ENCODE data around the gene MAGEB17.

DNA sequence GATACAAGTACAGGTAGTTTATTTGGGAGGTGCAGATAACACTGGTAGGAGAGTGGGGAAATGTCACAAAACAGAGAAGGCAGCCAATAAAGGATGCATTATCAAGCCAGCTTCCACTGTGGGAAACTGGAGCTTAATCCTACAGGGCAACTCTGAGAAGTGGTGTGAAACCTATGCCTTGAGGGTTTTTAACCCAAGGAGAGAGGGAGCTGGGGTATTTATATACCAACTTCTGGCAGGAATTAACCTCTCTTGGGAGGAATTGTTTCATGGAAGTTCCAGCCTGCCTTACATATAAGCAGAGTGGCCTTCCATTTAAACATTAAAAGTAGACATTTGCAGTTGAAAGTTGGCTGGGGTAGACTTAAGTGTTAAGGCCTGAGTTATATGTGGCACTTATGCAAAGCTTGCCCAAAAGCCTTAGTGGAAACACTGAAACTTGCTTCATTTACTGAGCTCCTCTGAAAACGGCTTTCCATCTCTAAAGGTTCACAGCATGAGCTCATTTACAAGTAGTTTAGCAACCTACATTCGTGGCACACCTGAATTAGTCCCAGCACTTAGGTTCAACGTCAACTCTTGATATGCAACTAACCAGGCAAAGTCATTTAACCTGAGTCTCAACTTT, 19.2 kb downstream of the MAGEB17 start:
- TF ChIP-seq, protein P1, sequence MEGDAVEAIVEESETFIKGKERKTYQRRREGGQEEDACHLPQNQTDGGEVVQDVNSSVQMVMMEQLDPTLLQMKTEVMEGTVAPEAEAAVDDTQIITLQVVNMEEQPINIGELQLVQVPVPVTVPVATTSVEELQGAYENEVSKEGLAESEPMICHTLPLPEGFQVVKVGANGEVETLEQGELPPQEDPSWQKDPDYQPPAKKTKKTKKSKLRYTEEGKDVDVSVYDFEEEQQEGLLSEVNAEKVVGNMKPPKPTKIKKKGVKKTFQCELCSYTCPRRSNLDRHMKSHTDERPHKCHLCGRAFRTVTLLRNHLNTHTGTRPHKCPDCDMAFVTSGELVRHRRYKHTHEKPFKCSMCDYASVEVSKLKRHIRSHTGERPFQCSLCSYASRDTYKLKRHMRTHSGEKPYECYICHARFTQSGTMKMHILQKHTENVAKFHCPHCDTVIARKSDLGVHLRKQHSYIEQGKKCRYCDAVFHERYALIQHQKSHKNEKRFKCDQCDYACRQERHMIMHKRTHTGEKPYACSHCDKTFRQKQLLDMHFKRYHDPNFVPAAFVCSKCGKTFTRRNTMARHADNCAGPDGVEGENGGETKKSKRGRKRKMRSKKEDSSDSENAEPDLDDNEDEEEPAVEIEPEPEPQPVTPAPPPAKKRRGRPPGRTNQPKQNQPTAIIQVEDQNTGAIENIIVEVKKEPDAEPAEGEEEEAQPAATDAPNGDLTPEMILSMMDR (IDR thresholded peaks at IDR 0.05): no peak
- no peak for TF ChIP-seq ZFX (IDR thresholded peaks at IDR 0.05; ENCODE audit: borderline replicate concordance)
